H9 (cell line): ENCODE measurements around the gene DLST. TPM values are rescaled to one million over a fixed set of nuclear protein-coding genes. Genes with fewer than 3 reads are reported as not detected.

Experiments used
- DNase-seq: peaks from one replicate; pipeline ENCODE4 v3.0.0-alpha.2; 2017
- H2AFZ ChIP-seq: one replicate; pipeline ENCODE4 v1.6.1; 2013; ENCODE audit warnings: mild to moderate bottlenecking, low read length, control low read depth, moderate library complexity
- H2AK5ac ChIP-seq: 2 replicates; pipeline ENCODE4 v1.6.1; 2013; ENCODE audit warnings: low read length, control low read depth, mixed read lengths; ENCODE audit not compliant: insufficient read length
- H2BK120ac ChIP-seq: one replicate; pipeline ENCODE4 v1.6.1; 2013; ENCODE audit warnings: low read depth, mild to moderate bottlenecking, low read length, control low read depth, inconsistent platforms; ENCODE audit not compliant: poor library complexity, severe bottlenecking
- H2BK12ac ChIP-seq: 2 replicates; pipeline ENCODE4 v1.6.1; 2013; ENCODE audit warnings: low read length, control low read depth, mixed read lengths, low read depth; ENCODE audit not compliant: insufficient read length
- H2BK15ac ChIP-seq: 2 replicates; pipeline ENCODE4 v1.6.1; 2013; ENCODE audit warnings: low read depth, low read length, control low read depth
- H2BK20ac ChIP-seq: one replicate; pipeline ENCODE4 v1.6.1; 2013; ENCODE audit warnings: low read depth, mild to moderate bottlenecking, low read length, control low read depth, inconsistent platforms; ENCODE audit not compliant: poor library complexity, severe bottlenecking
- H2BK5ac ChIP-seq: 2 replicates; pipeline ENCODE4 v1.6.1; 2013; ENCODE audit warnings: low read length, control low read depth, mixed read lengths; ENCODE audit not compliant: insufficient read length
- H3K14ac ChIP-seq: 2 replicates; pipeline ENCODE4 v1.6.1; 2013; ENCODE audit warnings: low read length, control low read depth; ENCODE audit not compliant: insufficient read depth
- H3K18ac ChIP-seq: 2 replicates; pipeline ENCODE4 v1.6.1; 2013; ENCODE audit warnings: low read depth, mild to moderate bottlenecking, mixed read lengths, low read length, control low read depth; ENCODE audit not compliant: insufficient read length
- H3K23ac ChIP-seq: 2 replicates; pipeline ENCODE4 v1.6.1; 2013; ENCODE audit warnings: low read length, control low read depth, mixed read lengths, low read depth; ENCODE audit not compliant: insufficient read length
- H3K23me2 ChIP-seq: 2 replicates; pipeline ENCODE4 v1.6.1; 2013; ENCODE audit warnings: low read depth, mild to moderate bottlenecking, mixed read lengths, low read length, control low read depth; ENCODE audit not compliant: insufficient read length, poor library complexity, severe bottlenecking
- H3K27ac ChIP-seq: 2 replicates; pipeline ENCODE4 v1.5.1; 2013; ENCODE audit warnings: low read length, control low read depth, mixed read lengths, low read depth; ENCODE audit not compliant: insufficient read length
- H3K27me3 ChIP-seq: 2 replicates; pipeline ENCODE4 v1.6.1; 2013; ENCODE audit warnings: low read length, control low read depth, inconsistent platforms; ENCODE audit not compliant: insufficient read depth
- H3K4ac ChIP-seq: 2 replicates; pipeline ENCODE4 v1.6.1; 2013; ENCODE audit warnings: low read depth, mild to moderate bottlenecking, control low read depth, inconsistent platforms, low read length, moderate library complexity
- H3K4me1 ChIP-seq: 2 replicates; pipeline ENCODE4 v1.6.1; 2013; ENCODE audit warnings: low read length, control low read depth, inconsistent platforms; ENCODE audit not compliant: insufficient read depth
- H3K4me2 ChIP-seq: 2 replicates; pipeline ENCODE4 v1.6.1; 2013; ENCODE audit warnings: low read length, control low read depth, mixed read lengths; ENCODE audit not compliant: insufficient read length, insufficient read depth
- H3K56ac ChIP-seq: 2 replicates; pipeline ENCODE4 v1.6.1; 2013; ENCODE audit warnings: low read depth, mild to moderate bottlenecking, mixed read lengths, low read length, control low read depth; ENCODE audit not compliant: insufficient read length
- H3K79me1 ChIP-seq: 2 replicates; pipeline ENCODE4 v1.6.1; 2013; ENCODE audit warnings: low read depth, mild to moderate bottlenecking, moderate library complexity, low read length, control low read depth, inconsistent platforms; ENCODE audit not compliant: insufficient read depth, poor library complexity, severe bottlenecking
- H3K79me2 ChIP-seq: 2 replicates; pipeline ENCODE4 v1.6.1; 2013; ENCODE audit warnings: low read length, control low read depth, inconsistent platforms; ENCODE audit not compliant: insufficient read depth
- H3K9ac ChIP-seq: 2 replicates; pipeline ENCODE4 v1.6.1; 2013; ENCODE audit warnings: low read length, control low read depth, mixed read lengths; ENCODE audit not compliant: insufficient read length; ENCODE audit errors: extremely low read depth
- H3K9me3 ChIP-seq: one replicate; pipeline ENCODE4 v1.6.1; 2013; ENCODE audit warnings: low read depth, low read length, inconsistent platforms; ENCODE audit not compliant: control insufficient read depth
- H3T11ph ChIP-seq: one replicate; pipeline ENCODE4 v1.6.1; 2013; ENCODE audit warnings: mild to moderate bottlenecking, low read length, control low read depth, inconsistent platforms
- H4K20me1 ChIP-seq: one replicate; pipeline ENCODE4 v1.6.1; 2013; ENCODE audit not compliant: control insufficient read depth, insufficient read length, insufficient read depth
- H4K5ac ChIP-seq: 2 replicates; pipeline ENCODE4 v1.6.1; 2013; ENCODE audit warnings: low read depth, mild to moderate bottlenecking, mixed read lengths, low read length, control low read depth; ENCODE audit not compliant: insufficient read length
- H4K8ac ChIP-seq: replicated peaks from 2 replicates; pipeline ENCODE4 v1.6.1; 2013; ENCODE audit warnings: low read length, control low read depth, mixed read lengths, low read depth; ENCODE audit not compliant: insufficient read length
- H4K91ac ChIP-seq: 2 replicates; pipeline ENCODE4 v1.6.1; 2013; ENCODE audit warnings: low read depth, mild to moderate bottlenecking, moderate library complexity, mixed read lengths, low read length, control low read depth; ENCODE audit not compliant: insufficient read length
- H3K27ac Mint-ChIP-seq, 3 experiments: 2 replicates in 2 of 3; 3 replicates in 1 of 3; pipeline ENCODE4 v1.8.0; 2020 to 2021; ENCODE audit warnings: mixed read lengths in 3 of 3, mild to moderate bottlenecking in 1 of 3, moderate library complexity in 1 of 3
- H3K27me3 Mint-ChIP-seq: 2 replicates; pipeline ENCODE4 v1.8.0; 2021; ENCODE audit warnings: low read depth, mild to moderate bottlenecking, moderate library complexity, mixed read lengths
- H3K36me3 Mint-ChIP-seq, 3 experiments: 2 replicates in 2 of 3; 3 replicates in 1 of 3; pipeline ENCODE4 v1.8.0; 2020 to 2021; ENCODE audit warnings: low read depth in 3 of 3, mixed read lengths in 3 of 3; ENCODE audit not compliant: insufficient read depth in 1 of 3
- H3K4me1 Mint-ChIP-seq, 2 experiments: 2 replicates each; pipeline ENCODE4 v1.8.0; 2020; ENCODE audit warnings: mixed read lengths in 2 of 2
- H3K4me3 Mint-ChIP-seq, 2 experiments: 2 replicates in 1 of 2; 3 replicates in 1 of 2; pipeline ENCODE4 v1.8.0; 2020 to 2021; ENCODE audit warnings: mild to moderate bottlenecking in 2 of 2, mixed read lengths in 2 of 2, moderate library complexity in 1 of 2
- H3K9me3 Mint-ChIP-seq, 2 experiments: 2 replicates in 1 of 2; 3 replicates in 1 of 2; pipeline ENCODE4 v1.8.0; 2020; ENCODE audit warnings: mild to moderate bottlenecking in 2 of 2, mixed read lengths in 2 of 2, moderate library complexity in 1 of 2
- CTCF ChIP-seq: fragments of 200-600 bp; sonication (generic); conservative IDR thresholded peaks from 3 replicates; pipeline ENCODE4 v1.8.0; 2021; ENCODE audit warnings: antibody characterized with exemption, mild to moderate bottlenecking
- WGBS: extraction: QIAGEN DNeasy Blood & Tissue Kit; methylation state at CpG from one replicate; pipeline ENCODE4 v1.1.7; 2013; ENCODE audit warnings: missing lambda C conversion rate, low lambda C conversion rate, mixed read lengths; ENCODE audit not compliant: insufficient read length; ENCODE audit errors: extremely low coverage; 5-methylcytosine and 5-hydroxymethylcytosine counted together
- total RNA-seq: library from RNA; stranded (reverse); gene quantifications from 2 replicates; pipeline ENCODE4 v1.2.1, GENCODE V29; 2021

Gene DLST
- total RNA-seq, 1 experiment from 2014 or later: 116 TPM

GRCh38 chr14:74875941-74876913 lies 5.5 kb upstream of the DLST start, which contains the start of gene PROX2:
PROX2 (minus strand) TSS chr14:74876145; CDS start chr14:74863834, 12,311 bp downstream.
- peak within 1 kb of the TSS; percentile 28 to 56 (median 49); a peak in 2 of 7 replicates for H3K27ac Mint-ChIP-seq
- no peak within 1 kb of the TSS for H4K91ac ChIP-seq
- no peaks in the 10 kb centered on the region for H4K20me1 ChIP-seq
- H2BK20ac ChIP-seq: no peak within 1 kb of the TSS
- H3K9me3 Mint-ChIP-seq: no peaks in the 10 kb centered on the region
- H3K4me1 ChIP-seq: no peaks in the 10 kb centered on the region
- TF ChIP-seq CTCF: no peak
- no peak within 1 kb of the TSS for H3K9ac ChIP-seq
- no peak within 1 kb of the TSS for H3K27ac ChIP-seq
- H2BK12ac ChIP-seq: no peak within 1 kb of the TSS
- H3K36me3 Mint-ChIP-seq: no peaks in the 10 kb centered on the region; a peak in 1 of 7 replicates
- WGBS: no CpG with 5 or more reads among the region's 13 CpGs
- no peak within 1 kb of the TSS for H2BK15ac ChIP-seq
- no peak within 1 kb of the TSS for H3K23ac ChIP-seq
- H3K4me1 Mint-ChIP-seq: peaks cover 15 to 24% of the 10 kb centered on the region in 2 experiments
- no peak within 1 kb of the TSS for H3K14ac ChIP-seq
- no peaks in the 10 kb centered on the region for H3K23me2 ChIP-seq
- no peak within 1 kb of the TSS for H3K4me3 Mint-ChIP-seq
- no peak within 1 kb of the TSS for H2AK5ac ChIP-seq
- H3K18ac ChIP-seq: no peak within 1 kb of the TSS
- no peak within 1 kb of the TSS for H2BK5ac ChIP-seq
- H3K79me1 ChIP-seq: no peaks in the 10 kb centered on the region
- no peaks in the 10 kb centered on the region for H3K9me3 ChIP-seq
- H3K27me3 ChIP-seq: no peaks in the 10 kb centered on the region
- no peak within 1 kb of the TSS for H3K4me2 ChIP-seq
- H3K27me3 Mint-ChIP-seq: no peaks in the 10 kb centered on the region
- no peak within 1 kb of the TSS for H4K5ac ChIP-seq
- no peak within 1 kb of the TSS for H2BK120ac ChIP-seq
- H3K79me2 ChIP-seq: no peaks in the 10 kb centered on the region
- H3T11ph ChIP-seq: no peak within 1 kb of the TSS
- peak within 1 kb of the TSS; percentile 50 for H2AFZ ChIP-seq
- DNase-seq: no peak
- H3K56ac ChIP-seq: no peak within 1 kb of the TSS
- no peak within 1 kb of the TSS for H3K4ac ChIP-seq
- H4K8ac ChIP-seq: no peak within 1 kb of the TSS
